Middle frontal gyrus (tissue), 1 donor: ENCODE results near the gene WDR86.

Experiments
- DNase-seq: peaks from one replicate; pipeline ENCODE4 v3.0.0-alpha.2; 2015; ENCODE audit warnings: low spot score; ENCODE audit errors: extremely low spot score

WDR86 gene

DNA sequence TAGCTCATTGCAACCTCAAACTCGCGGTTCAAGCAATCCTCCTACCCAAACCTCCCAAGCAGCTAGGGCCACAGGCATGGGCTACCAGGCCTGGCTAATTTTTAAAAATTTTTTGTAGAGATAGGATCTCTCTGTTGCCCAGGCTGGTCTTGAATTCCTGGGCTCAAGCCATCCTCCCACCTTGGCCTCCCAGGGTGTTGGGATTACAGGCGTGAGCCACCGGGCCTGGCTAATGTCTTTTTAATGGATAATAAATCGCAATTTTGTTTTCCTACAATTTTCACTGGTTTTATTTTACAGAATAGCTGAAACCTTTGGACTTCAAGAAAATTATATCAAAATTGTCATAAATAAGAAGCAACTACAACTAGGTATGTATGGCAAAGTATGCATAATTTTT lies 57.3 kb downstream of the WDR86 start:
- no peak for DNase-seq

GRCh38 chr7:151351967-151352366 lies 57.9 kb downstream of the WDR86 start:
- no peak for DNase-seq

DNA sequence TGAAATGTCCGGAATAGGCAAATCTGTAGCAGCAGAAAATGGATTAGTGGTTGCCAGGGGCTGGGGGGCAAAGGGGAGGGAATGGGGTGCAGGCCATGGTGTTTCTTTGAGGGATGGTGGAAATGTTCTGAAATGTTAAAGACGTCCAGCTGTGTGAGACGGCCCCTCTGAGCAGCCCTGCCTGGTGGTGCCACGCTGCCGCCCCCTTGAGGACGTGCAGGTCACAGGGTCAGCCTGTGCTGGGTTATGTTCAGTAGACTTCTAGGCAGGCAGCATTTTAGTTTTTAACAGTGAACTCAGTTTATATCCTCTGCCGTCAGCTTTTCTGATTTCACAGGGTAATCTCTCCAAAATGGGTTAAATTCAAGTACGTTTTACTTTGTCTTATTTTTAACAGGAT lies 58.8 kb downstream of the WDR86 start:
- DNase-seq, result no peak

GRCh38 chr7:151349507-151349853 lies 60.4 kb downstream of the WDR86 start:
- no peak for DNase-seq

GRCh38 chr7:151348970-151349369 lies 60.9 kb downstream of the WDR86 start:
- DNase-seq, result no peak

DNA sequence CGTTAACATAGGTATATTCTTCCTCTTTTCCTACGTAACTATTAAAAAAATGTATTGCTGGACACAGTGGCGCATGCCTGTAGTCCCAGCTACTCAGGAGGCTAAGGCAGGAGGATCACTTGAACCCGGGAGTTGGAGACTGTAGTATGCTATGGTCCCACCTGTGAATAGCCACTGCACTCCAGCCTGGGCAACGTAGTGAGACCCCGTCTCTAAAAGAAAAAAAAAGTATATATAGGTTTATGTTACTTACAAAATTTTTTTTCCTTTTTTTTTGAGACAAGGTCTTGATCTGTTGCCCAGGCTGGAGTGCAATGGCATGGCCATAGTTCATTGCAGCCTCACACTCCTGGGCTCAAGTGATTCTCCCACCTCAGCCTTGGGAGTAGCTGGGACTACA lies 62.6 kb downstream of the WDR86 start:
- DNase-seq, result no peak

DNA sequence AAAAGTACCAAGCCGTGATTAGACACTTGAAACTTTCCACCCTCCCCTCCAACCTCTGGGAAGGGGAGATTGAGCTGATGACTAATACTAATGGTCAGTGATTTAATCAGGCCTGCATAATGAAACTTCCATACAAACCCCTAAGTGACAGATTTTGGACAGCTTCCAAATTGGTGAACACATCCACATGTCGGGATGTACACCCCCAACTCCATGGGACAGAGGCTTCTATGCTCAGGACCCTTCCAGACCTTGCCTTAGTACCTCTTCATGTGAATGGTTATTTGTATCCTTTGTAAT lies 63.4 kb downstream of the WDR86 start:
- DNase-seq, result no peak

DNA sequence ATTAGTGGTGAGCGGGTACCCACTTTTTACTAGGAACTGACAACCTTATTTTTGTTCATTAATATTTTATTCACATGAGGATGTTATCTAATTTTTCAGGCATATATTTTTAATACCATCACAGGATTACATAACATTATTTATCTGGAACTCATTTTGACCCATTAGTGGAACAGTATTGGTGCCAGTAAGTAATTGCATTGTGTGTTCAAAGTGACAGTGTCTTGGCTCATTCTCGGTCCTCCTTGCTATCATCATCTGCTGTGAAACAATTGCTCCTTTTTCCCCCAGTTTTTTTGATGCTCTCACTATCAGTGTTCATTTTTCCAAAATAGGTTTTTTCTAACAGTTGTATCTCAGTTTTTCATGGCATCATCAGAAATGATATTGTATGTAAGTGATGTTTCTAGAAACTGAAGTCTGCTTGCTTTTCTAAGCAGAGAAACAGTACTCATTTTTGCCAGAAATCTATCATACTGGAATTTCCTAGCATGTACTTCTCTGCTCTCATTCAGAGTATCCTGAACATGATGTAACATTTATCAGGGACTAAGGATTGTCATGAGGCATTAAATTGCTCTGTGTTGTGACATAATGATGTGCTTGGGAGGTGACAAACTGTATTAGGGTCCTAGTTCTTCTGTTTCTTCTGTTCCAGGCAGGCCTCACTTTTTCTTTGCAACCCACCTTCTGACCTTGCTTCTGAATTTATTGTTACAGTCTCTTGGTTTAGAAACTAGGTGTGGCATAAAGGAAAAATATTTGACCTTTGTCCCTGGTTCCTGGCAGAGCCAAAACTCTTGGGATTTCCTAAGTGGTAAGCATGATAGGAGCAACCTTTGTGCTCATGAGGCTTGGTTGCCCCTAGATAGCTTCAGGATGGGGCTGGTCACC lies 64.0 kb downstream of the WDR86 start:
- no peak for DNase-seq

GRCh38 chr7:151343516-151343915 lies 66.3 kb downstream of the WDR86 start:
- no peak for DNase-seq

DNA sequence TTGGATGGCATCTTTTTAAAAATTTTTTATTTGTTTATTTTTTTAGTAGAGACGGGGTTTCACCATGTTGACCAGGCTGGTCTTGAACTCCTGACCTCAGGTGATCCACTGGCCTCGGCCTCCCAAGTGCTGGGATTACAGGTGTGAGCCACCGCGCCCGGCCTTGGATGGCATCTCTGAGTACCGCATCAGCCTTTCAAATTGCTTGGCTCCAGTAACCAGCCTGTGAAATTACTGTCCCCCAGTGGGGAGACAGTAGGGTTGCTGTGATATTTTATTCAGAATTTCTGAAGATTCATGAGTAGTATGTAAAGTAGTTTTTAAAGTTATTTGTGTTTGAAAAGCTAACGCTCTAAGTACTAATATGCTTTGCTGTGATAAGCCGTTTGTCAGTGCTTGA lies 67.0 kb downstream of the WDR86 start:
- no peak for DNase-seq

DNA sequence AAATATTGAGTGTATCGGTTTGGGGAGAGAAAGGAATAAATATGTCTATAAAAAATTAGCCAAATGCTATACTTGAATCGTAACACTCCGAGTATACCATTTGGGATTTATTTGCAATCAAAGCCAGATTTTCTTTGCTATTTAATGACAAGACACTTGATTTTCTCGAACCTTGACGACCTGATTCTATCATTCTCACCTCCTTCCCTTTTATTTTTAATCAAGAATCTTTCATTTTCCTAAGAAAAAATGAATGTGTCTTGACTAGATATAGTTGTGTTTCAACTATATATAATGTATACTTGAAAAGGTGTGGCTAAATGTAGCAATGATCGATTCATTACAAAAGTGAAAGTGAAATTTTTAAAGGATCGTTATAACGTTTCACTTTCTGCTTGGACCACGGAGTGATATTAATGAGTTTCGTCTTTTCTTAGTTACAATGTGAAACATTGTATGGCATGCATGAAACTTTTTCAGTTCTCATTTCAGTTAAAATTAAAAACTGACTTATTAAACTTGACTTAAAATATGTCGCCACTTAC lies 67.7 kb downstream of the WDR86 start:
- no peak for DNase-seq

DNA sequence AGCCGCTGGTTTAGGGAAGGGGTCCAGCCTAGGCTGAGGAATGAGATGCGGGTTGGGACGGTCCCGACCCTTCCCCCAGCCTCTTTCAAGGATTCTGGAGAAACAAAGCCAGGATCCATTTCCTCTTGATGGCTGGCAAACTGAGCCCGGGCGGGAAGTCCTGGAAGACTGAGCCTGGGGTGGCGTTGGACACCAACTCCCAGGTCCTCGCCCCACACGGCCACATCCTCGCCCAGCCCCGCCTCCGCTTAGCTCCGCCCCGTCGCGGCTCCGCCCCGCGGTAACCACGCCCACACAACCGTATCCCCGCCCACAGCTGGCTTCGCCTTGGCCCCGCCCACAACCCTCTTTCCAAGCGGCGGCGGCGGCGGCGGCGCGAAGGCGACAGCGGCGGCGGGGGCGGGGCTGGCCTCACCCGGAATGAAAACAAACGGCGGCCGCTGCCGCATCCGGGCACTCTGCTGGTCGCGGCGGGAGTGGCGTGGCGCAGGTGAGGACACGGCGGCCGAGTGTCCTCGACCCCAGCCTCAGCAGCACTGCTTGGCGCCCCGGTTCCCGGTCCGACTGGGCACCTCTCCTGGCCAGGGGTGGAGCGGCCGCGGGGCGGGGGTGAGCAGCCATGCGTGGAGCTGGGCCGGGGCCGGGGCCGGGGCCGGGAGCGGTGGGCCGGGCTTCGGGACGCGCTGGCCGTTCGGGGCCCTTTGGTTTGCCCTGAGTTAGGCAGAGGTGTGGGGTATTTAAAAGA lies 68.3 kb downstream of the WDR86 start, which contains the start of gene NUB1:
Gene NUB1 (plus strand): TSS at position 456 of the 745 bp plus-strand sequence. CDS start 3,538 bp downstream, outside the sequence.
- peak; percentile 70 for DNase-seq

DNA sequence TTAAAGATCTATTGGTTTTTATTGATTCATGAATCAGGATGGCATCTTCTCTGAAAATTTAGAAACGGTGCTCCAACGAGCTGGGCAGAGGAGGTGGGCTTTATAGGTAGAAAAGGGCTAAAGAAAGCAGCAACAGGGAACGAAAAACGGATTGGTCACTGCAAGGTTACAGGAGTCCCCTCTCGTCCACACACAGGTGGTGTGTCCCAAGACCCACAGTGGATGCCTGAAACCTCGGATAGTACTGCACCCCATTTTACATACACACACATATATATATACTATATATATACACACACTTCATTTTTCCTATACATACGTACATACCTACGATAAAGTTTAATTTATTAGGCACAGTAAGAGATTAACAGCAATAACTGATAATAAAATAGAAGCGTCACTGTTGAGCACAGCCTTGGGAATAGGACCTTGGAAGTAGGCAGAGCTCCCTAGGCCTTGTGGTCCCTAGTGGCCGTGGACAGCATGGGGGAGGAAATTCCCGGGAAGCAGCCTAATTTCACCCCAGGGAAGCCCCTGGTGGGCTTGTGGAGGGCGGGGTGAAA lies 69.0 kb downstream of the WDR86 start:
- no peak for DNase-seq

GRCh38 chr7:151339651-151340382 lies 70.0 kb downstream of the WDR86 start:
- no peak for DNase-seq

DNA sequence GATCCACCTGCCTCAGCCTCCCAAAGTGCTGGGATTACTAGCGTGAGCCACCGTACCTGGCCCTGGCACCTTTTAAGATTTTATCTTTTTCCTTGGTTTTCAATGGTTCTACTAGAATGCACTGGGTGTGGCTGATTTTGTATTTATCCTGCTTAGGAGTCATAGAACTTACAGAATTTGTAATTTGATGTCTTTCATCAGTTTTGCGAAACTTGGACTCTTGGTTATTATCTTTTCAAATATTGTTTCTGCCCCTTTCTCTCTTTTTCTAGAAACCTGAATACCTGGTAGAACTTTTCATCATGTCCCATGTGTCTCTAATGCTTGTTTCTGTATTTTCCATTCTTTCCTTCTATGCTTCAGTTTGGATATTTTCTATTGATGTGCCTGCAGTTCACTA lies 71.0 kb downstream of the WDR86 start:
- DNase-seq, result no peak

GRCh38 chr7:151337346-151337745 lies 72.5 kb downstream of the WDR86 start:
- DNase-seq, result no peak

DNA sequence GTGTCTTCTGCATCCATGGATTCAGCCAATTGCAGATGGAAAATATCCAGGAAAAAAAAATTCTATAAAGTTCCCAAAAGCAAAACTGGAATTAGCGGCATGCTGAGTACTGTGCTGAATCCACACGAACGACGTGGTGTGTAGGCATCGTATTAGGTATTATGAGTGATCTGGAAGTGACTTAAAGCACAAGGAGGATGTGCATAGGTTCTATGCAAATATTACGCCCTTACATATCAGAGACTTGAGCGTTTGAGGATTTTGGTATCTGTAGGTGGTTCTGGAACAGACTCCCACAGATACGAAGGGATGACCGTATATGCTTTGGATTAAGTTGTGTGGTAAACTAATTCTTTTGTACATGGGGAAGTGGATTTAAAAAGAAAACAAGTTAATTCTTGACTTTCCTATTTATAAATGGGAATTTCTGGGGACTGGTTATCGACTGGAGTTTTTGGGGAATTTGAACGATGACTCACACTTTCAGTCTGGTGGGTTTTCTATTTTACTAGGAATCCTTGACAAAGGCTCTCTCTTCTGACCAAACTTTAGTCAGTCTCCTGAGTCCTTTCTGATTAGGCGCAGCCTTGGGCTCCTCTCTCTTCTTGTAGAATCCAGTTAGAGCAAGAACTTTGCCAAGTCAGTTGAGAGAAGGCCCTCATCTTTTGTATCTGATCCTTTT lies 73.7 kb downstream of the WDR86 start:
- DNase-seq, result no peak

DNA sequence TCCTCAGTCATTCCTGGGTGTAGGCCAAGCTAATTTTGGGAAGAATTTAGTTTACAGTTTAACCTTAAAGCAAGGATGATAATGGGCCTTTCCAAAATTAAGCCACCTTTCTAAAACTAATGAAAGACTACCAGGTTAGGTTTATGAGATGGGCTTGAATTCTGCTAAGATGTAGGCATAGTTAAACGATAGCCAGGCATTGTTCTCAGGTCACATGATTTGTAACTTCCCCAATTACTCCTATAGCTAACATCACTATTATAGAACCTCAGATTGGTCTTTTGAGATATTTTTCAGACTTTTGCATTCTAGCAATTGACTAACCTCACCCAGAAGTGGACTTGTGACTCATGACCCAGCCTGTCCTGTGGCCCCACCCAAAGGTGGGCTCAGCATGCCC lies 75.2 kb downstream of the WDR86 start:
- DNase-seq, result no peak
